NCI-H1092 treated with DMSO at 0.1 percent for 48 hours (cell line): Measurements from ENCODE around the gene COL17A1.

ENCODE experiments used
- DNase-seq: peaks from one replicate; lab custom pipeline; 2025; lab: John Stamatoyannopoulos, UW

The COL17A1 gene

DNA sequence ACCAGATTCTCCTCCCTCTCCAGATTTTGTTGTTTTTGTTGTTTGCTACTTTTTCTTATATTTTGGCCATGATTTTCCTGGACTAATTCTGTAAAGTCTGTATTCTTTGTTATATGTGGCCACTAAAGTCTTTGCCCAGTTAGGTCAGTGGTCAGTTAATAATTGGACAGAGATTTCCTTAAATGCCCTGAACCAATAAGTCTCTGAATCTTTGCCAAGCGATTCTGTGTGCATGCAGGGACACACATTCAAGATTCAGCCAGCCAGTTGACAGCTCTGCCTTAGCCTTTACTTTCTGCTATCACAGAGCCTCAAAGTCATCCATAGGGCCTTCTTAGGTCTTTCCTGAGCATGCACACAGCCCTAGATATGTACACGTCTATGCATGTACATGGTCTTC is 11.0 kb upstream of the COL17A1 start:
- DNase-seq, result no peak

DNA sequence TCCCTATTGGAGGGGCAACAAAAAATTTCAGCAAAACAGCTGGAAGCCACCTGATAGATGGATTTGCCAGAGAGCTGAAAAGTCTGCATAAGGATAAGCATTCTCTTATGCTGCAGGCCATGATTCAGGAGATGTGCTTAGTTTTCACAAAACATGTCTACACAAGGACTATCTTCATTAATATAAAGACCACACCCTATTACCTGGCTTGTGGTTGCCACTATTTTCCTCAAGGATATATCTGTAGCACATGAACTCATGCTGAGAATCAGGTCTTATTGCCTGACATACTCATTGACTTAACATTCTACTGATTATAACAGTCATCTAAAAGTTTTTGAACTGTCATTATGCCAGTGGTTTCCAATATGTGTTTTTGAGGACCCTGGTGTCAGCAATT is 7.1 kb upstream of the COL17A1 start:
- no peak for DNase-seq

DNA sequence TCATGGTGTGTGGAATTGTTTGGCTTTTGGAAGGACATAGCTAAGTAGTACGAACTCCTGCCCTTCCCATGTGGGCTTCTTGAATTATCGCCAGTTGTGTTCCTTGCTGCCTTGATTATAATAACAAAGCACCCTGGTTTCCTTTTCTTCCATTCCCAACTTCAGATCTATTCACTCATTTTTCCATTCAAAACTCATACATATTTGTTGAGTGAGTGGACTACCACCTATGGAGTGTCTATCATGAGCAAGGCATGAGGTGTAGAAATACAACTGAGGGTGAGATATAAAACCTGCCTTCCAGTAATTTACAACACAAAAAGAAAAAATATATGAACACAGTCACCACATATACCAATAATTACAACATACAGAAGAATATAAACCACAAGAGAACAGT is 4.9 kb upstream of the COL17A1 start:
- DNase-seq, result no peak

DNA sequence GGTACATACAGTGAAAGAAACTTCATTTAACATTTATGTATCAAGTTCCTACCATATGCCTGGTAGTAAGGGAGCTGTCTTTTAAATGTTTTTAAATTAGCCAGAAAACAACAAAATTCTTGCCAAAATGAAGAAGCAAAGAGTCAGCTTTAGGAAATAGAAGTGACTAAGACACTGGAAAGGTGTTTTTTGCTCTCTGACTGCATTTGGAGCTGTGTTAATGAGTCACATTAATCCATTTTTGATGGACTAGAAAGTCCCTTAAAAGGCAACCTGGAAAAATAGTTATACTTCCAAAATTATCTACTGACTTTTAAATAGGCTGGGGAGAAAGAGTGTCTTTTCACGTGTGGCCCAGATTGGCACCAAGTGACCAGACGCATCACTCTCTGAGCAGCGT is 3.9 kb upstream of the COL17A1 start:
- no peak for DNase-seq

DNA sequence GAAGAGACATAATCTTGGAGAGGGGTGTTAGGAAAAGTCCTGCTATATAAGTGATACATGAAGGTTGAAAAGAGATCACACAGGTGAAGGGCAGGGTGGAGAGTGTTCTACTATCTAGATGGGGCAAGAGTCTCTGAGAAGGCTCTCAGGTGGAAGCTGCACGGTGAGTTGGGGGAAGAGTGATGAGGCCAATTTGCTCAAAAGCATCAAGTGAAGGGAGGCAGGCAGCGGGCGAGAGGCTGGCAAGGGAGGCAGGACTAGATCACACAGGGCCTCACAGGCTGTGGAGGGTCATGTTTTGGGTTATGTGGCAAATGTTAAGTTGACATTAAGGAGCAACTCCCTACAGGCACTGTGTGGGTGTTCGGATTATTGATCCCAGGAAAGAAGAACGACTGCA is 2.6 kb upstream of the COL17A1 start:
- DNase-seq, result no peak

DNA sequence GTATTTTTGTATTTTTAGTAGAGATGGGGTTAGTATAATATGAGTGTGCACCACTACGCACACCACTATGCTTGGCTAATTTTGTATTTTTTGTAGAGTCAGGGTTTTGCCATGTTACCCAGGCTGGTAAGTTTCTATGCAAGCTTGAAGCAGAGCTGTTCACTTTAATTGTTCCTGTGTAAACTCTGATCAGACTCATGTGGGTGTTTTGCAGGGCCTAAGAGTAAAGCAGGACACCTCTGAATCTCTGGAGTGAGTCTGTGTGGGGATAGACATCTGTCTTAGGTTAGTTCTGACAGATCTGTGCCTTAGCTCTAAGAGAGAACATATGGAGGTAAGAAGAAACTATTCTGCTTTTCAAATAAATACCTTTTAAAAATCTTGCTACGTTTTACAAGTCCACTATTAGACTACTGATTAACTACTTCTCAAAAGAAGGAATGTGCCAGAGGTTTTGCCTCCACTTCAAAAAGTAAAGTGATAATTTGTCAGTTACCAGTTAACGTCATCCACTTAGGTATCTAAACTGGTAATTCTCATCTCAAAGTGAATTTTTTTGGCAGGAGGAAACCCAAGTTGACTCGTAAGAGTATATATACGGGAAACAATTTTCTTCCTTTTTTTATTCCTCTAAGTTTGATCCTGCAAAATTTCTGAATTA is 1.1 kb downstream of the COL17A1 start:
- no peak for DNase-seq

DNA sequence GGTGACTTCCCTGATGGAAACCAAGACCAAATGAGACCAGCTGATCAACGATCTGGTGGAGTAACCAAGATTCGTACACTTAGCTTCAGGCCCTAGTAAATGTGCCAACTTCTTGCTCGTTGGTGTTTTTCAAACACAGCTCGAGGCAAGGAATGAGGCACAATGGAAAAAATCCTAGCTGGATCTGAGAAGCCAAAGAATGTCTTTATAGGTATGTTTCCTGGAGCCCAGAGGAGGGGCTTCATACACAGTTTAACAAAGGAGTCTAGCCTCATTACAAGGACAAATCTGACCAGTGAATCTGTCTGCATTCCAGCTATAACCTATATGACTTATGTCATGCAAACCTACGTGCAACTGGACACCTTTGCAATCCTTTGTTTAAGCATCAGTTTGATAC is 3.7 kb downstream of the COL17A1 start:
- no peak for DNase-seq

DNA sequence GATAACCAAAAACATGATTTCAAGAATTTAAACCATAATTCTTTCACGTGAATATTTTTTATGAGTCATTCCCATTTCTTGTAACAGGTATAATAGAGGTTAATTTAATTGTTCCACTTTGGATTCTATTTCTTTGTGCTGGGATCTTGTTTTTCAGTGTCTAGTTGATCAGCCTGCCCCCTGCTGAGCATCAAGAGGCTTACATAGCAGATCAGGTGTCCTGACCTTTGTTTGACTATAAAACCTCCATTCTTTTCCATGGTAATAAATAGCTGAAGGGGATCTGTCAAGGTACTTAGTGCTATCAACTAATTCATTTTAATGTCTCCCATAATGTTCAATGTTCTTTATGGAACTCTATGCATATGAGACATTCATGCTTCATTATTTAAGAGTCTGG is 4.9 kb downstream of the COL17A1 start:
- DNase-seq, result peak; percentile 29

DNA sequence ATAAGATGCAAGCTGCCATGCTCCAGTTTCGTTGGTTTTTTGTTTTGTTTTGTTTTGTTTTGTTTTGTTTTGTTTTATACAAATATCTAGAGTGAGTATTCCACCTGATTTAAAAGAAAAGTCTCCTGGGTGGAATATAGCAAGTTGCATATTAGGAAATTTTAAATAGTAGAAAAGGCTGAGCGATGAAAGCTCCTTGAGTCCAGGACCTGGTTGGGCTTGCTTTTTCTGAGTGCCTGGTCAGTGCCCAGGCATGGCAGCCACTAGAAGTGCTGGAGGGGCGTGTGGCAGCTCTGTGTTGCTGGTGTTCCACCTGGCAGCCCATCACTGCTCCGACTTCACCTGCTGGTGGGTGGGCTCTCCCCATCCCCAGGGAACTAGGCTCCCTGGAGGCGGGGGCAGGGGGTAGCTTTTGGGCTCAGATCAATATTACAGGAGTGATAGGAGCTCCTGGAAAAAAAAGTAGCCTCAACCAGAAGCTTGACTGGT is 8.0 kb downstream of the COL17A1 start:
- no peak for DNase-seq

DNA sequence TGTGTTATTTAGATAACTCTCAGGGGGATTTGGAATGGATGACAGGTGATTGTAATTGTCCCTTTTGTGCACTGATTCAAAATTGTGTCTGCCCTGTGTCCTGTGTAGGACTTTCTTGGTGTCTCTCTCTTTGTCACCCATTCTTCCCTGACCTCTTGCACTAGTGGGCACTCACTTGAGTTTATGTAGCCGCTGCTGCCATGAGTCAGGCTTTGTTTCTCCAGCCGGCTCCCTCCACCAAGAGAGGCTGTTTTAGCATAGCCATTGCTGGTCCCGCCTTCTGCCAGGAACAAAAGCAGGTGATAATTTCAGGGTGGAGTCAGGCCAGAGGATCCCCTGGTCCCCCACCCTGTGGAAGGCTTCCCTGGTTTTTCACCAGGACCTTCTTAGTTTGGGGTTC is 8.4 kb downstream of the COL17A1 start:
- DNase-seq, result no peak

DNA sequence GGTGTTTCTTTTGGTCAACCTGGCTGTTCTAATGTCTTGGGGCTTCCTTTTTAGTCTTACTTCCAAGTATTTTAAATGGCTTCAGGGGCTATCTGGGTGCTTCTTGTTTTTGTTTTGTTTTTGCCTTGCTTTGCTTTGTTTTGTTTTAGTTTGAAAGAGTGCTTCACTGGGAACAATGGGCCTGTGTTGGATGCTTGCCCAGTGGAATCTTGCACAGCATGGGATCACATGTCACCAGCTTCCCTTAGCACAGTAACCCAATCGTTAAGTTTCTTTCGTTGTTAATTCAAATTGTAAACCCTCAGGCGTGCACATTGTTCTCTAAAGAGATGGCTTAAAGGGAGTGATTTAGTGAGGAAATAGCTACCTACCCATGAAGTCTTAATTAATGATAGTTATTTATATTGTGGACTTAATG is 8.9 kb downstream of the COL17A1 start:
- DNase-seq, result peak; percentile 58

DNA sequence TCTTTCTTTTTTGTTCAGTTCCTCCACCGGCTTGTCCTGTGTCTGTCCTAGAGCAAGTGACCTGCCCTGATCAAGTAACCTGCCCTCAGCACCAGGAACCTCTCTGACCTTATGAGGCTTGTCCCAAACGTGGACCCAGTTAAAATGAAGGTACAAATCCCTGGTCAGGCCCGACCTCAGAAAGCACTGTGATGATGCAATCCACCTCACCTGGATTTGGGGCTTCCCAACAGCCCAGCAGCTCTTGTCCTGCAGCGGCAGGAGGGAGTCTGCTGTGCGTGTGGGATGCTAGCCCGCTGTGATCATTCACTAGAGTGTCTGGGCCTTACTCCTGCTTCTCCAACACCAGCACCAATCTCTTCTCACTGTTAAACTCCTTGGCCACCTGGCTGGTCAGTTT is 11.2 kb downstream of the COL17A1 start:
- no peak for DNase-seq

DNA sequence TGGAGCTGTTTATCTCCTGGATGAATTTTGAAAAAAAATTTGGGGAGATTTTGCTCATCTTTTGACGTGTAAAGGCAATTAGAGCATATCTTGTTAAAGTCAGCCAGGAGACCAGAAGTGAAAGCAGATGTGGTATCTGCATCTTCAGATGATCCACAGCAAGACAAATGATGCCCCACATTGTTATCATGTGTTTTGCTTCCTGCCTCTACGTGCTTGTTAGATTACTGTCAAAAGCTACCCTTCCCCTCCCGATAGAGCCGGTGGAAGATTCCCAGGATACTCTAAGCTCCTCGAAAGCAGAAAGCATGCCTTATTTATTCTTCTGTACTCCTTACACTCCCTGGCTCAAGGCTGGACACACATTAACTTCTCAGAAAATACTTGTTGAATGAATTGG is 12.9 kb downstream of the COL17A1 start:
- DNase-seq, result no peak

DNA sequence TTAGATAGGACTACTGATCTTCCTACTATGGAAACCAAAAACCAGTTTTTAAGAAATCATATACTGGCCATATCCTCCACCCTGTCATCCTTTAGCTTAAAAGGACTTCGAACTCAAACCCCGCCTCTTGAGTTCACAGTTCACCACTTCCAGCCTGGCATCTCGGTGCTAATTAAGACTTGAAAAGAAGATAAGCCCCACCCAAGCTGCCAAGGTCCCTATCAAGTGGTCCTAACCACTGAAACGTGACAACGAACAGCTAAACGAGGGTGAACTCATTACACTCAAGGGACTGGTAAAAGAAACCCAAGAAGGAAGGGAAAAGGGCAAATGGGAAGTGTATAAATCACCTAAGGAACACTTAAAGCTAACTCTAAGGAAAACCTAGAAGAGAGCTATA is 16.1 kb downstream of the COL17A1 start:
- no peak for DNase-seq

DNA sequence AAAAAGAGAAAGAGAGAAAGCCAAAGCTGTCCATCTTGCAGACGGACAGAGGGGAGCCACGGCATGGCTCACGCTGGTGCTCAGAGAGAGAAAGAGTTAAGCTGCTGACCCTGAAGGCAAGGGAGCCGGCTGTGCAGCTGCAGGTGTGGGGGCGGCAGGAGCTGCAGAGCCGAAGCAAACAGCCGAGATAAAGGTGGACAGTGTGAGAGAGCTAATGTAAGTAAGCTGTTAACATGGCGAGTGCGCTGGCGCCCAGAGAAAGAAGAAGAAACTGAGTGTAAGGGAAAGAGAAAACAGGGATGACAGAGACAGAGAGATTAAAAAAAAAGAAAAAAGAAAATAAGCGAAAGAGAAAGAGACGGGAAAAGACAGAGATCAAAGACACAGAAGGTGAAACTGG is 18.2 kb downstream of the COL17A1 start:
- no peak for DNase-seq

DNA sequence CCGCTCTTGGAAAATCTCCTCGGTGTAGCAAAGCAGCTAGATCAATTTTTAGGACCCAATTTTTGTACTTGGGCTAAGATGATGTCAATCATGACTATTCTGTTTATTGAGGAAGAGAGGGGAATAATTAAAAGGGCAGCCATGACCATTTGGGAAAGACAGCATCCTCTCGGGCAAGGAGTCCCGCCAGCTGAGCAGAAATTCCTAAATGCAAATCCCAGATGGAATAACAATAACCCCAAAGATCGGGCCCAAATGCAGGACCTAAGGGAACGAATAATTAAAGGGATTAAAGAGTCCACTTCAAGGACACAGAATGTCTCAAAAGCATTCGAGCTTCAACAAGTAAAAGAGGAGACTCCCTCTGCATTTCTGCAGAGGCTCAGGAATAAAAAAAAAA is 18.7 kb downstream of the COL17A1 start:
- DNase-seq, result no peak

DNA sequence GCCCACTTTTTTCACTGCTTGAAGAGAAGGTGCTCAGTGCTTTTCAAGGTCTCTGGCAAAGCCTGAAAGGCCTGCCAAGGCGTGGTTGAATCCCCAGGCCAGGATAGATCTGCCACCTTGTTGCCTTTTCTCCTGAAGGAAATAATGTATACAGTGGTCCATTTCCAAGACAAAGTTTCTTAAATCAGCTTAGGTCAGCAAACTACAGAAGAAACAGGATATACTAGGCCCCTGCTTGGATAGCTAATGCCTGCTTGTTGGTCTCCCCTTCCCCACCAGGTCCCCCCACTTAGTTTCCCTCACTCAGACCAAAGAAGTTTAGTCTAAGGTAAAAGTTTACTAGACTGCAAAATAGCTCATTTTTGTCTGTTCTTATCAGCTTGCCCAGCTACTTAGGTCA is 19.9 kb downstream of the COL17A1 start:
- no peak for DNase-seq

DNA sequence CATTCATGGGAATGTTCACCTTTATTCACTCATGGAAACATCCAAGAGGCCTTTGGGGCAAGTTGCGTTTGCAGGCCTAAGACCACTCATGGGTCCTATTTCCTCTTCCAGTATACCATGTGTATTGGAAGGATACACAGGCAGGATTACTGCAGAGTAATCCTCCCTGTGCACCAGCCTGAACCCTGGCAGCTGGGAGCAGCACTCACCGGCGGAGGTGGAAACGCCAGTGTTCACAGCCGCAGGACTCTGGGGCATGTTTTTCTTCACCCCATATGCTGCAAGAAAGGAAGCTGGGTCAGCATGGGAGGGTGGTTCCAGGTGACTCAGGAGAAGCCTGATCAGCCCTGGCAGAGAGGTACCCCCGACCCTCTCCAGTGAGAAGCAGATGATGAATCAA is 24.5 kb downstream of the COL17A1 start:
- DNase-seq, result no peak

DNA sequence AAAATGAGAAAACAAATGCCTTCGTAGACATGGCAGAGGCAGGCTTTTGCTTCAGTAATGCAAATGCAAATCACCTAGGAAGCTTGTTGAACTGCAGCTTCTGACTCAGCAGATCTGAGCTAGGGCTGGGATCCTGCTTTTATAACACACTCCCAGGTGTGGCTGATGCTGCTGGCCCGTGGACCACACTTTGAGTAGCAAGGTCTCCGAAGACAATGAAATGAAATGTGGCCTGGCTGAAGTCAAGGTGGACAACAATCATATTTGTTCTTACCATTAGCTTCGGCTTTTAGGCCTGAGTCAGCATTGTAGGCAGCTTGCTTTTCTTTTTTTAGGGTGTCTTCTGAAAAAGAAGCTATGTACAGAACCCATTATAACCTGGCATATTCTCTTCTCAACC is 26.3 kb downstream of the COL17A1 start:
- no peak for DNase-seq

DNA sequence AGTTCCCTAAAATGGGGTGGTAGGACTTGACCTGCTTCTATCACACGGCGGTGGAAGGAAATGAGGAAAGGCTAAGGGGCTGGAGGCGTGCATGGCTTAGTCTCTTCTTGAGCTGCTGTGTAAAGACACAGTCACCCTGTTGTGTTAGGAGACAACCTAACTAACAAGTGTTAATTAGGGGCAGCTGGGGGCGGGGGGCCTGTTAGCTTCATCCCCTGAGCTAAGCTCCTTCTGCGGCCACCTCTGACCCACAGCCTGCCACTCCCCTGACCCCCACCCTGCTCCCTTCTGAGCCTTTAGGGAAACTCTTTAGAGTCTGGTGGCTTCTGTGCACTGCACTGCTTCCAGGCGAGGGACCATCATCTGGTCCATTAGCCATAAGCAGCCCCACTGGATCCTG is 28.0 kb downstream of the COL17A1 start:
- no peak for DNase-seq

DNA sequence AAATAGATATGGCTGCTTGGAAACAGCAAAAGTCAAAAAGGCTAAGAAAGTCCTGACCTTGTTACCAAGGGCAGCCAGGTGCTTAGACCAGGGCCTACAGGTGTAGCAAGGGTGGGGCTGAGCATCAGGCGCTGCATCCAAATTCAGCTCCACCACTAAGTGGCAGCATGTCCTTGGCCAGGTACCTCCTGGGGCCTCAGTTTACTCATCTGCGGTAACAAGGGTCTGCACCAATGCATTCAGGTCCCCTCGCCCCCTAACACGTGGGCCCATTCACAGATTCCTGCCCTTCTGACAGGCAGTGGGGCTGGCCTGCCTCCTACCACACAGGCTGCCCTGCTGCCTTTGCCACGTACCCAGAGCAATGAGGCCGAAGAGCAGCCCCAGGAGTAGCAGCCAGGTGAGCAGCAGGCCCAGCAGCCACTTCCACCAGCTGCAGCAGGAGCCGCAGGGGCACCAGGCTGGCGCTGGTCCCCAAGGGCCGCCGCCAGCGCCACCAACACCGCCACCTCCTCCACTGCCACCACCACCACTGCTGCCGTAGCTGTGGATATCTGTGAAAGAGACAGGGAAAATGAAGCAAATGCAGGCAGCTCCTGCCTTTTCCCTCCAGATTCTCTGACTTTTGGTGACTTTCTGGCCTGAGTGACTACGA is 28.9 kb downstream of the COL17A1 start:
- no peak for DNase-seq

DNA sequence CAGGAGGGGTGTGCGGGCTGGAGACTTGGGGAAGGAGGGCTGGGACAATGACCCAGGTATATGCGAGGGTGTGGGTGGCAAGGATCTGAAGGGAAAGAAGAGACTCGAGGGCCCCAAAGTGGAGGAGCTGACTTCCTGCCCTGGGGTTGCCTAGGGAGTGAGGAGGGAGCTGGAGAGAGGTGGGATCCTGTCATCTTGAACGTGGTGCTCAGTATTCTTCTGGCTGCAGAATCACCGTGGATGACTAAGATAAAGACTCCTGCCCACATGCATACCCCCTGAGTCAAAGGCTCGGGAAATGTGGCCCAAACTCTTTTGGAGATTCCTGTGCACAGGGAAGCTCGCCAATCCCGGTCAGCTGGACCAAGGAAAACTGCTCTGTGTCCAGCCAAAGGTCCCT is 31.2 kb downstream of the COL17A1 start:
- DNase-seq, result no peak

DNA sequence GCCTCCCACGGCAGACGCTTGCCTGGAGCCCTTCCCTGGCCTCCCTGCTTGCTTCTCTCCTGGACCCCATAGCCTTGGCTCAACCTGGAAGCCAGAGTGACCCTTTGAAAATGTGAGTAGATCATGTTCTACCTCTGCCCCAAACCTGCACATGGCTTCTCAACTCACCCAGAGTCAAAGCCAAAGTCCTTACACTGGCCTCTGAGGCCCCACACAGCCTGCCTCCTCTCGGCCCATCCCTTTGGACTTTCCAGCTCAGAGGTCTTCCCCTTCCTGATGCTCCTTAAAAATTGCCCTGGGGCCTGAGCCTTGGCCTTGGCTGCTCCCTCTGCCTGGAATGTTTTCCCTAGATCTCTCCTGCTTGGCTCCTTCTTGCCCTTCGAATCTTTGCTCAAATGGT is 32.5 kb downstream of the COL17A1 start:
- no peak for DNase-seq

DNA sequence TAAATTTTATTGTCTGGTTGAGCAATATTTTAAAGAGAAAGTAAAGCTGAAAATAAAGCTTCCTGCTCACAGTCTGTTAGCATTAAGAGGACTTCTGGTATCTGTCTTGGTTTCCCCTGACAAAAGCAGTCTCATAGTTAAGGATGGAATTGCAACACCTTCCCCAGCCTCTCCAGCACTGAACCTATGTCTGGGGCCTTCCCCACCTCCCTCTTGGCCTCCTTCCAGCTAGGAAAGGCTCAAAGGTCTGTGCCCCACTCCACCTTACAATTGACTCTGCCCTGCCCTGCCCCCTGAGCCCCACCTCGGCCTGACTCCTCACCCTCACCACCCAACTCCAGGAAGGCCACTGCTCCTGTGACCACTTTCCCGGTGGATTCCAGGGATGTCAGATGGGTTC is 33.2 kb downstream of the COL17A1 start:
- DNase-seq, result no peak
